NCI-H2107 treated with DMSO at 0.1 percent for 48 hours (cell line): ENCODE data around the gene HEYL.
"Not testable (repeated sequence)": the region's sequence is repeated elsewhere in the genome, so short reads cannot be mapped to it uniquely, and the experiment has no call there.

ENCODE experiments used
- DNase-seq: peaks from one replicate; lab custom pipeline; 2025; ENCODE audit not compliant: unreplicated experiment; lab: John Stamatoyannopoulos, UW

HEYL gene

GRCh38 chr1:39613250-39613649 lies 26.2 kb downstream of the HEYL start:
- DNase-seq: no peak

- peak; percentile 98 for DNase-seq
Measured at GRCh38 chr1:39609618-39610331, 29.7 kb downstream of the HEYL start.

GRCh38 chr1:39608921-39609320 lies 30.5 kb downstream of the HEYL start:
- no peak for DNase-seq

- DNase-seq: not testable (repeated sequence)
Measured at GRCh38 chr1:39603677-39604076, 35.8 kb downstream of the HEYL start.

- DNase-seq: not testable (repeated sequence)
Measured at GRCh38 chr1:39601667-39602255, 37.7 kb downstream of the HEYL start.

GRCh38 chr1:39596163-39596562 lies 43.3 kb downstream of the HEYL start:
- no peak for DNase-seq

- DNase-seq: no peak
Measured at GRCh38 chr1:39593386-39593785, 46.1 kb downstream of the HEYL start.

GRCh38 chr1:39592069-39592468 lies 47.4 kb downstream of the HEYL start:
- no peak for DNase-seq

GRCh38 chr1:39590546-39590945 lies 48.9 kb downstream of the HEYL start:
- DNase-seq: no peak

- no peak for DNase-seq
Measured at GRCh38 chr1:39585933-39586332, 53.5 kb downstream of the HEYL start.

- peak; percentile 99 for DNase-seq
Measured at GRCh38 chr1:39576016-39576657, 63.3 kb downstream of the HEYL start.

- DNase-seq: peak; percentile 99
Measured at GRCh38 chr1:39575191-39576015, 64.0 kb downstream of the HEYL start.

GRCh38 chr1:39574646-39575045 lies 64.8 kb downstream of the HEYL start:
- DNase-seq: peak; percentile 100
